ENCODE results near the gene KLF18.
"Not testable (repeated sequence)": the region's sequence is repeated elsewhere in the genome, so short reads cannot be mapped to it uniquely, and the experiment has no call there.

The KLF18 gene

DNA sequence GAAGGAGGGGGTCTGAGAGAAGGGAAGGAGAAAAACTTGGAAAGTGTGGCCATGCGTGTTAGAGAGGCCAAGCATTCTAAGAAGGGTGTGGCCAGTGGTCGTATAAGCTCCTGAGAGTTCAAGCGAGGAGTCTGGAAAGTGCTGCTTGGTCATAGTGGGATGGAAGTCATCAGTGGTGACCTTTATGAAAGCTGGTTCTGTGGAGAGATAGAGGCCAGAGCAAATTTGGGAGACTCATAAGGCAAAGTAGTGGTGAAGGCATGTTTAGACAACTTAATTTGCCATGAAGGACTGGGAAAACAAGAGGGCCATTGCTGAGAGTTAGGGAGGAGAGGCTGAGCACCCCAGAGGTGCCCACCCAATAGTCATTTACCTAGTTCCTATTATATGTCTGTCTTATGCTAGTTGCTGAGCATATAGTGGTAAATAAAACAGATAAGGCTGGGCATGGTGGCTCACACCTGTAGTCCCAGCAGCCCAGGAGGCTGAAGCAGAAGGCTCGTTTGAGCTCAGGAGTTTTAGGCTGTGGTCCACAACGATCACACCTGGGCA lies 21.0 kb downstream of the KLF18 start:
- DNase-seq (ENCODE audit: low read depth, low spot score) = no peak

DNA sequence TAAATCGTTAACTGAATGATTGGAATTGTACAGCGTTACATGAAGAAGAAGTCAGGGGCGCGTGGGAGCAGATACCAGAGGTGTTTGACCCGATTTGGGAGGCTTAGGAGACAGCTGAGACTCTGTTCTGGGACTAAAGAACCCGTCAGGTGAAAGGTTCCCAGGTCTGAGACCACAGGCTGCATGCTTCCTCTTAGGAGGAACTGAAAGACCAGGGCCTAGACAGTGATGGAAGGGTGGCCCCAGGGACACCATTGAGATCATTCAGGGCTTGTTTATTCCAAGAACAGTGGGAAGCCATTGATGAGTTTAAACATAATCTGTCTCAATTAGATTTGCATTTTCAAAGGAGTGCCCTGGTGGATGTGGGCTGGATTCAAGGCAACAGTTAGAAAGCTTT lies 21.9 kb downstream of the KLF18 start:
- no peak for DNase-seq (ENCODE audit: low read depth, low spot score)

DNA sequence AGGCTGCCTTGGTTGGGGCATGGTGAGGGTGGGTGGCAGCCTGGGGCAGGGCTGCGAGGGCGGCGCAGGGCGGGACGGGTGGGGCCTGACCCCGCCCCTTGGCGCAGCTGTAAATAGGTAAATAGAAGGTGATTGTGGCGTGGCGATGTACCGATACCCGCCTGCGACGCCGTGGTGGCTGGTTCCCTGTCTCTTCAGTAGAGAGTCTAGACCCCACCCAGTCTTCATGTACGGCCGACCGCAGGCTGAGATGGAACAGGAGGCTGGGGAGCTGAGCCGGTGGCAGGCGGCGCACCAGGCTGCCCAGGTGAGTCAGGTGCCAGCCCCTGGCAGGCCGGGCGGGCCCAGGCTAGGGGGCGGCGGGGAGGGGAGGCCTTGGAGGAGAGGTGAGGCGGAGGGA lies 22.7 kb downstream of the KLF18 start, which contains the start of gene KLF17:
Gene KLF17, plus strand, starts transcription at position 140 of the 400 bp plus-strand sequence. Its CDS starts 87 bp downstream, at position 227.
- DNase-seq (ENCODE audit: low read depth, low spot score) = no peak

DNA sequence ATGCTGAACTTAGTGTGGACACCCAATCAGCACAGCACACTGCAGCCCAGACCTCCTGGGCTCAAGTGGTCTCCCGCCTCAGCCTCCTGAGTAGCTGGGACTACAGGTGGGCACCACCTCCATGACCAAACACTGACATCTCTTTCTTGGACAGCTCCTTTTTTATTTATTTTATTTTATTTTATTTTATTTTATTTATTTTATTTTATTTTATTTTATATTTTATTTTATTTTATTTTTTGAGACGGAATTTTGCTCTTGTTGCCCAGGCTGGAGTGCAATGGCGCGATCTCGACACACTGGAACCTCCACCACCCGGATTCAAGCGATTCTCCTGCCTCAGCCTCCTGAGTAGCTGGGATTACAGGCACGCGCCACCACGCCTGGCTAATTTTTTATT lies 24.2 kb downstream of the KLF18 start:
- DNase-seq (ENCODE audit: low read depth, low spot score) = not testable (repeated sequence)

DNA sequence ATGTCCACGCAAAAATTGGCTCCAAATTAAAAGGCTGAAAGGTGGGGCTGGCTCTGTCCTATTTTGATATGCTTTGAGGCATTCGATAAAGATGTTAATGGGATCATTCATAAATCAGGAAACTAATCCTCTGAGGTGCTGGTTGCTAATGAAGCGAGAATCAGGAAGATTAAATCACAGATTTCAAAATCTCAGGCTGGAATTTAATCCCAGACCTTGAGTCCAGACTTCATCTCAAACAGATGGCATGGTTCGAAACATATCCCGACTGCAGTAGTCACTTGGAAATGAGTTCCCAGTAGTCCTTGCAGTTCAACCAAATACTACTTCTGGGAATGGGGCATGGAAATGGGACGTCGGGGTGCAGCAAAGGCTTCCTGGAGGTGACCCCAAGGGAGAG lies 27.3 kb downstream of the KLF18 start:
- DNase-seq (ENCODE audit: low read depth, low spot score) = no peak

DNA sequence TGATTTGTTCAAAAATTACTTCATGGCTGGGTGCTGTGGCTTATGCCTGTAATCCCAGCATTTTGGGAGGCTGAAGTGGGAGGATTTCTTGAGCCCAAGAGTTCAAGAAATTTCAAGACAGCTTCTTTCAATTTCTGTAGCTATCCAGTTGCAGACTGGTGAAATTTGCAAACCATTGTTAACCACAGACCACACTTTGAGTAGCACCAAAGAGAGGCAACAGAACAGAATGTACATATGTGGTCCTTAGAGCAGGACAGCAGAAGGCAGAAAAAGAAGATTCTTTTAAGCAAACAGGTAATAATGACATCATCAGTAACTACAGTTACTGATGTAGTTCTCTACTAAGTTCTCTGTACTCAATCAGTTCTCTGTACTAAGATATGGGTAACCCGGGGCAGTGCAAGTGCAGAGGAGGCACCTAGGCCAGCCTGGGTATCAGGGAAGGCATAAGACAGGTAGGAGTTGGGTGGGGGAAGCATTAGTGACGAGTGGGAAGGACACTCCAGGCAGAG lies 28.3 kb downstream of the KLF18 start:
- peak; percentile 15 for DNase-seq (ENCODE audit: low read depth, low spot score)

DNA sequence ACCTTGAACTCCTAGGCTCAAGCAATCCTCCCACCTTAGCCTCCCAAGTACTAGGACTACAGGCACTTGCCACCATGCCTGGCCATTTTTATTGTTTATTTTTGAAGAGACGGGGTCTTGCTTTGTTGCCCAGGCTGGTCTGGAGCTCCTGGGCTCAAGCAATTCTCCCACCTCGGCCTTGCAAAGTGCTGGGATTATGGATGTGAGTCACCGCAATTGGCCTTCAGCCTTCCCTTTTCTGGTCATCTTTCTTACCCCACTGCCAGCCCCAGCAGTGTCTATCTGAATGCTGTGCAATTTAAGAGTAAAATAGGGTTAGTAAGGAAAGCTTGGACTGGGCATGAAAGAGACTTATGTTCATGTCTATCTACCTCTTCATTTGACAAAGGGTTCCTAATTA lies 28.9 kb downstream of the KLF18 start:
- no peak for DNase-seq (ENCODE audit: low read depth, low spot score)

DNA sequence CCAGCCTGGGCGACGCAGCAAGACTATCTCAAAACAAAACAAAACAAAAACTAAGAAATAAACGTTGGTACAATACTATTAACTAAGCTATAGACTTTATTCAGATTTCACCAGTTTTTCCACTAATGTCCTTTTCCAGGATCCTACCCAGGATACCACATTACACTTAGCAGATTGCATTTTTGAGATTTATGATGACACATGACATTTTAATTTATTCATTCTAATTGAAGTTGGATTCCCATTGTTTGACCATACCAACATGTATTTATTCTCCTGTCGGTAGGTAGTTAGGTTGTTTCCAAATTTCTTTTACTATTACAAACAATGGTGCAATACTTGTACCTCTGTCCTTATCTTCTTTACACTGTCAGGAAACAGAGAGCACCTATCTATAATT lies 29.6 kb downstream of the KLF18 start:
- no peak for DNase-seq (ENCODE audit: low read depth, low spot score)

DNA sequence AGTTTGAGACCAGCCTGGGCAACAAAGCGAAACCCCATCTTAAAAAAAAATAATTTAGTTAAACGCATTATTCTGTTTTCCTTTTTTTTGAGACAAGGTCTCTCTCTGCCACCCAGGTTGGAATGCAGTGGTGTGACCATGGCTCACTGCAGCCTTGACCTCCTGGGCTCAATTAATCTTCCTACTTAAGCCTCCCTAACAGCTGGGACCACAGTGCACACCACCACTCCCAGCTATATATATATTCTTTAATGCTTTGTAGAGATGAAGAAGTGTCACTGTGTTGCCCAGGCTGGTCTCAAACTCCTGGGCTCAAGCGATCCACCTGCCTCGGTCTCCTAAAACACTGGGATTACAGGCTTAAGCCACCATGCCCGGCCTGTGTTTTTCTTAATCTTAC lies 30.5 kb downstream of the KLF18 start:
- no peak for DNase-seq (ENCODE audit: low read depth, low spot score)

DNA sequence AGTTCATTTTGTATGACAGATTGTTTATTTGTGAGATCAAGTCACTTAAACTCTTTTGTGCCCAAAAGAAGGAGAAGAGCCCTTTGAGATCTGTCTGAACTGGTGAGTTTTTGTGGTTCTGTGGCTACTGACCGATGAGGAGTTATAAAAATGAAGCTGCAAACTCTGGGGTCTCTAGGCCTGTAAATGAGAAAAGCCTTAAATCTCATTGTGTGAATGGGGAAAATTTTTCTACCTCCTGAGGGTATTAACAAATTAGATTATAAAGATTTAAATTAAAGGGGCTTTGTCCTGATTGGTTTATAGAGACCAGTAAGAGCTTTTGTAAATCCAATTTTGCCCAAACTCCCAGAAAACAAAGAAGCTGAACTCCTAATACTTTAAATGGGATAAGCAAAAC lies 32.5 kb downstream of the KLF18 start:
- DNase-seq (ENCODE audit: low read depth, low spot score) = no peak

DNA sequence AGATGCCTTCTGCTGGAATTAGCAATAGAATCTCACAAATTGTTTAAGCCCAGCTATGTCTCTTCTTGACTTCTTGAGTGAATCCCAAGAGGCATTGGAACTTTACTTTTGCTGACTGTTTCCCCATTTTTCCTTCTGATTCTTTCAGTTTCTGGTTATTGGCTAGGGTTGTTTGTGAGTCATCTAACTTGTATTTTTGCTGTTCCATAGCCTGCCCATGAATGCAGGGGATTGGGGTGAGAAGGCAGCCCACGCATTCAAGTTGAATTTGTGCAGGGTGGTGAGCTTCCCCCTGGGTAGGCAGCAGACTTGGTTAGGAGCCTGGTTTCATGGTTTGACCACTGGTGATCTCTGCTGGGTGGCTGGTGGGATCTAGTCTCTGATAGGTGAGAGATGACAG lies 33.2 kb downstream of the KLF18 start:
- peak; percentile 71 for DNase-seq (ENCODE audit: low read depth, low spot score)

DNA sequence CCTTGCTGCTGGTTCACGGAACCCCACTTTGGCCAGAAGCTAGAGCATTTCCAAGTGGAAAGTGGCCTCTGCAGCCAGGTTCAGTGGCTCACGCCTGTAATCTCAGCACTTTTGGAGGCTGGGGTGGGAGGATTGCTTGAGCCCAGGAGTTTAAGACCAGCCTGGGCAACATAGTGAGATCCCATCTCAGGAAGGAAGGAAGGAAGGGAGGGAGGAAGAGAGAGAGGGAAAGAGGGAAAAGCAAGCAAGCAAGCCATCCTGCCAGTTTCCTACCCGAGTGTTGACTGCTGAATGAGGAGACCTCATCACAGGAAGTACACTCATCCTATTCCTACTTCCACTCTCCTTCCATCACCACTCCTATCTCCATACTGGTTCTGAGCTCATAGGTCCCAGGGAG lies 35.6 kb downstream of the KLF18 start:
- DNase-seq (ENCODE audit: low read depth, low spot score) = no peak

DNA sequence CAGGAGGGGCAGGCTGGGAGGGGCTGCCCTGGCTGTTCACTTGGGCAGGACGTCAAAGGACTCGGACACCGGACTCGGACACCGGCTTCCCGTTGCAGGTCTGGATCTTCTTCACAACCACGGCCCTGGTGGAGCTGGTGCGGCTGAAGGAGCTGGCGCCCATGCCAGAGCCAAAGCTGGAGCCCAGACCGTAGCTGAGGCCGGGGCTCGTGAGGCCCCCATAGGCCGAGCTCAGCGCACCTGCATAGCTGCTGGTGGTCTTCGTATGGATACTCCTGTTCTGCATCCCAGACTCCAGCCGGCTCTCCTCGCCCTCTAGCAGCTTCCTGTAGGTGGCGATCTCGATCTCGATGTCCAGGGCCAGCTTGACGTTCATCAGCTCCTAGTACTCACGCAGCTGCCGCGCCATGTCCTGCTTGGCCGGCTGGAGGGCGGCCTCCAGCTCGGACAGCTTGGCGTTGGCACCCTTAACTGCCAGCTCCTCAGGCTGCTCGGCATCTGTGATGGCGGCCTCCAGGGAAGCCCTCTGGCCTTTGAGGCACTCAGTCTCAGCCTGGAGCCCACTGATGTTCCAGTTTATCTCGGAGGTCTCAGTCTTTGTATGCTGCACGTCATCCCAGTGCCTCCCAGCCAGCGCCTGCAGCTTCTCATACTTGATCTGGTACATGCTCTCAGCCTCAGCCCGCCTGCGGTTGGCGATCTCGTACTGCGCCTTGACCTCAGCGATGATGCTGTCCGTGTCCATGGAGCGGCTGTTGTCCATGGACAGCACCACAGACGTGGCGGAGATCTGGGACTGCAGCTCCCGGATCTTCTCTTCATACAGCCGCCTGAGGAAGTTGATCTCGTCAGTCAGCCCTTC lies 37.9 kb downstream of the KLF18 start:
- DNase-seq (ENCODE audit: low read depth, low spot score) = no peak

DNA sequence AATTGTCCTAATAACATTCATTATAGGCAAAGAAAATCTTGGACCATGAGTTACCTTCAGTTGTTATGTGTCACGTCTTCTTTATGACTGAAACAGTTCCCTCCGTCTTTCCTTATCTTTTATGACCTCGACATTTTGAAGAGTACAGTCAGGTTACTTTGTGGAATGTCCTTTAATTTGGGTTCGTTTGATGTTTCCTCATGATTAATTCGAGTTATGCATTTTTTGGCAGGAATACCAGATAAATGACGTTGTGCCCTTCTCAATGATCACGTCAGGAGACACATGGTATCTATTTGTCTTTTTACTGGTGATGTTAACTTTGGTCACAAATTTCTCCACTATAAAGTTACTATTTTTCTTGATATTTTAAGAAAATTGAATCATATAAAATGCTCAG lies 40.1 kb downstream of the KLF18 start:
- DNase-seq (ENCODE audit: low read depth, low spot score) = no peak

DNA sequence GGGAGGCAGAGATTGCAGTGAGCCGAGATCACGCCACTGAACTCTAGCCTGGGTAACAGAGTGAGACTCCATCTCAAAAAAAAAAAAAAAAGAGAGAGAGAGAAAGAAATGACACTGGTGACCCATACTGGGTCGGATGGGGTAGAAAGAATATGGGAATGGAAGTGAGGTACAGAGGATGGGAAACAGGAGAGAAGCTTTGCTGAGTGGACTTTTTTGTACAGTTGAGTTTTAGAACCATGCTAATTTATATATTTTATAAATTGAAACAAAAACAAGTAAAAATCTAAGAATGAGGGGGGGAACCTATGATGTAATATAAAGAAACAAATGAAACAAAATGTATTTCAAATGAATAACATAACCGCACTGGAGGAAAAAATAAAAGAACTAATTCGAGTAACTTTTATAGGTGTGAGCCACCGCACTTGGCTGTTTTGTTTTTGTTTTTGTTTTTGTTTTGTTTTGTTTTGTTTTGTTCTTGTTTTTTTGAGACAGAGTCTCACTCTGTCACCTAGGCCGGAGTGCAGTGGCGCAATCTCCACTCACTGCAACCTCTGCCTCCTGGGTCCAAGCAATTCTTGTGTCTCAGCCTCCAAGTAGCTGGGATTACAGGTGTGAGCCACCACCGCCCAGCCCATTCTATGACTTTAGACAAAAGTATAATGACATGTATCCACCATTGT lies 41.1 kb downstream of the KLF18 start:
- no peak for DNase-seq (ENCODE audit: low read depth, low spot score)

DNA sequence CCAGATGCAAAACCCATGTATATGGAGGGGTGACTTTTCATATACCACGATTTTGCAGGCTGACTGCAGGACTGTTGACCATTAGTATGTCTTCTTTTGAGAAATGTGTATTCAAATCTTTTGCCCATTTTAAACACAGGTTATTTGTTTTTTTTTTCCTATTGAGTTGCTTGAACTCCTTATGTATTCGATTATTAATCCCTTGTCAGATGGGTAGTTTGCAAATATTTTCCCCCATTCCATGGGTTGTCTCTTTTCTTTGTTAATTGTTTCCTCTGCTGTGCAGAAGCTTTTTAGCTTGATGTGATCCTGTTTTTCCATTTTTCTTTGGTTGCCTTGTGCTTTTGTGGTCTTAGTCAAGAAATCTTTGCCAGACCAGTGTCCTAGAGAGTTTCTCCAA lies 47.4 kb downstream of the KLF18 start:
- DNase-seq (ENCODE audit: low read depth, low spot score) = no peak

DNA sequence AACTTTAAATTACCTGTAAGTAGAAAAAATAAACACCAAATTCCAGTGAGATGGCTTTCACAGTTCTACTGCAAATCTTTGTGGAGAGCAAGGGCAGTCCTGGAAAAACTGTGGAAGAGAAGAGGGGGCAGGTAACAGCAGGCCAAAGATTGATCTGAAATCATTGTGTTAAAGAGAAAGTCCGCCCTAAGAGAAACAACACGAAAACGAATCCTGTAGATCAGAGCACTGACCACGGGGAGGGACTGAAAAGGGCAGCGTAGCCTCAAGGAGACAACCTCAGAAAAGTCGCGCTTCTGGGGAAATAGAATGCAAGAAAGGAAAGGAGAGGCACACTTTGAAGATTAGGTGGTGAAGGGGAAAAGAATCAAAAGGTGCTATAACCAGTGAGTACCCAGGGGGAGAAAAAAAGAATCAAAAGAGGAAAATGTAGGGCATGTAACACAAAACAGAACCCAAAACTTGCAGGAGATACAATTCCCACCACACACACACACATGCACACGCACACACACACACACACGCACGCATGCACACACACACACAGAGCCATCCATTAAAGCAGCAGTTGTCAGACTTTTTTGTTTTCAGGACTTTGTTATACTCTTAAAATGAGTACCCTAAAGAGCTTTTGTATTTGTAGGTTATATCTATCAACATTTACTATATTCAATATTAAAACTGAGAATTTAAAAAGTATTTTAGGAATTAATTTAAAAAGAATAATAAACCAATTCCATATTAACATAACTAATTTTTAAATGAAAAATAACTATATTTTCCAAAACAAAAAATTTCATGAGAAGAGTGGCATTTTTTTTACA lies 50.8 kb downstream of the KLF18 start:
- DNase-seq (ENCODE audit: low read depth, low spot score) = no peak

DNA sequence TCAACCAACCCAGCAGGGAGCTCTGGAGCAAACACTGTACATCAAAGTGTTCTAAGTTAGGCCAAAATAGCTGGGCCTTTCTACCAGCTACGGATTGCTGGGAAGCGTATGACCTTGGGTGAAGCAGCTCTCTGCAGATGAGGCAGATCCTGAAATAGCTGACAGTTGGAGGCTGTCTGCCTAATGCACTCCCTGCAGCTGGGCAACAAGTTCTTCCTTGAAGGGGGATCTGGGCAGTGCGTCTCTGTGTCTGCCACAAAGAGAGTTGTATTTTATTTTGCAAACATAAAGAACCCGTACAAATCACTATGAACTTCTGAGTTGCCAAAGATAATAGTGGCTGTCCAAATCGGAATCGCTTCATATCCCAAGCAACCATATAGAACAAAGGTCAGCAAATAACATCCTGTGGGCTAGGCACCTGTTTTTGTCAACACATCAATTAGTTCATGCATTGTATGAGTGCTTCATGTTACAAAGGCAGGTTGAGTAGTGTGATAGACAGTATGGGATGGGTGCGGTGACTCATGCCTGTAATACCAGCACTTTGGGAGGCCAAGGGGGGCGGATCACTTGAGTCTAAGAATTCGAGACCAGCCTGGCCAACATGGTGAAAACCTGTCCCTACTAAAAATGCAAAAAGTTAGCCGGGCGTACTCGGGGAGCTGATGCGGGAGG lies 51.9 kb downstream of the KLF18 start:
- peak; percentile 25 for DNase-seq (ENCODE audit: low read depth, low spot score)
